NCI-H524 treated with DMSO at 0.1 percent for 48 hours (cell line): ENCODE results near the gene FAU.
"Not testable (repeated sequence)": the region's sequence is repeated elsewhere in the genome, so short reads cannot be mapped to it uniquely, and the experiment has no call there.

Experiments
- DNase-seq: peaks from one replicate; lab custom pipeline; 2025; lab: John Stamatoyannopoulos, UW

The FAU gene

GRCh38 chr11:65119670-65119995 is 2.3 kb downstream of the FAU start:
- no peak for DNase-seq

- not testable (repeated sequence) for DNase-seq
These were observed 2.9 kb downstream of the FAU start for GRCh38 chr11:65118891-65119669.

- DNase-seq, result no peak
These were observed 3.7 kb downstream of the FAU start for GRCh38 chr11:65118097-65118837.

- DNase-seq, result peak; percentile 74
These were observed 4.5 kb downstream of the FAU start, which contains the start of gene ZNHIT2 for GRCh38 chr11:65117206-65118096. Gene ZNHIT2 (minus strand): TSS chr11:65117701. CDS start chr11:65117653, 48 bp downstream.

- no peak for DNase-seq
These were observed 5.3 kb downstream of the FAU start for GRCh38 chr11:65116370-65117205.

- no peak for DNase-seq
These were observed 6.4 kb downstream of the FAU start for GRCh38 chr11:65115361-65116082.

GRCh38 chr11:65114538-65115171 is 7.3 kb downstream of the FAU start:
- DNase-seq, result no peak

GRCh38 chr11:65113839-65114238 is 8.1 kb downstream of the FAU start:
- DNase-seq, result no peak

- no peak for DNase-seq
These were observed 8.6 kb downstream of the FAU start for GRCh38 chr11:65113361-65113756.

GRCh38 chr11:65112546-65113360 is 9.2 kb downstream of the FAU start:
- no peak for DNase-seq

GRCh38 chr11:65111744-65112545 is 10.0 kb downstream of the FAU start, which contains the start of gene TM7SF2:
Gene TM7SF2 (plus strand): TSS chr11:65111872. CDS start chr11:65112016, 144 bp downstream.
- peak; percentile 66 for DNase-seq

- DNase-seq, result no peak
These were observed 10.7 kb downstream of the FAU start for GRCh38 chr11:65111159-65111743.

GRCh38 chr11:65110354-65110861 is 11.5 kb downstream of the FAU start:
- no peak for DNase-seq

GRCh38 chr11:65109231-65110198 is 12.4 kb downstream of the FAU start:
- no peak for DNase-seq

GRCh38 chr11:65108469-65109123 is 13.3 kb downstream of the FAU start:
- DNase-seq, result no peak
